IPS DF 6.9 (cell line): ENCODE measurements around the gene TNFRSF4.

Experiments
- DNase-seq: peaks from one replicate; pipeline ENCODE4 v3.0.0-alpha.2; 2013; ENCODE audit warnings: low read depth, low spot score
- H3K27ac ChIP-seq: one replicate; pipeline ENCODE4 v1.5.1; 2013; ENCODE audit warnings: low read length, control low read depth
- H3K27me3 ChIP-seq: 2 replicates; pipeline ENCODE4 v1.6.1; 2013; ENCODE audit warnings: mild to moderate bottlenecking, low read length; ENCODE audit not compliant: control insufficient read depth, insufficient read depth
- H3K36me3 ChIP-seq: 2 replicates; pipeline ENCODE4 v1.6.1; 2013; ENCODE audit warnings: low read length; ENCODE audit not compliant: control insufficient read depth, insufficient read depth
- H3K4me1 ChIP-seq: 2 replicates; pipeline ENCODE4 v1.6.1; 2013; ENCODE audit warnings: low read length; ENCODE audit not compliant: control insufficient read depth, insufficient read depth
- H3K4me3 ChIP-seq: 2 replicates; pipeline ENCODE4 v1.5.1; 2013; ENCODE audit warnings: mild to moderate bottlenecking, low read length
- H3K9me3 ChIP-seq: 2 replicates; pipeline ENCODE4 v1.6.1; 2013; ENCODE audit warnings: low read length, inconsistent platforms; ENCODE audit not compliant: control insufficient read depth, insufficient read depth
- WGBS: extraction: QIAGEN DNeasy Blood & Tissue Kit; methylation state at CpG from one replicate; pipeline ENCODE4 v1.1.7; 2013; ENCODE audit warnings: mixed read lengths, missing lambda C conversion rate; ENCODE audit not compliant: insufficient read length, insufficient coverage; 5-methylcytosine and 5-hydroxymethylcytosine counted together

TNFRSF4 gene

GRCh38 chr1:1171546-1172340 is 42.2 kb downstream of the TNFRSF4 start:
- Histone ChIP-seq H3K4me1 (peaks cover 9% of the 10 kb centered on the region), H3K9me3 (no peaks in the 10 kb centered on the region), H3K27me3 (no peaks in the 10 kb centered on the region), H3K27ac (no peak overlapping the region), H3K4me3 (no peak overlapping the region), H3K36me3 (no peaks in the 10 kb centered on the region; the same call in 1 of the 2 replicates)
- DNase-seq = no peak
- WGBS = no CpG with 5 or more reads among the region's 33 CpGs

GRCh38 chr1:1171161-1171545 is 42.8 kb downstream of the TNFRSF4 start:
- peaks cover 10% of the 10 kb centered on the region for H3K4me1 ChIP-seq
- H3K36me3 ChIP-seq = no peaks in the 10 kb centered on the region; the same call in 1 of the 2 replicates
- no CpG with 5 or more reads among the region's 12 CpGs for WGBS
- no peak for DNase-seq
- no peak overlapping the region for H3K27ac ChIP-seq
- H3K27me3 ChIP-seq = no peaks in the 10 kb centered on the region
- no peak overlapping the region for H3K4me3 ChIP-seq
- no peaks in the 10 kb centered on the region for H3K9me3 ChIP-seq

GRCh38 chr1:1170215-1171091 is 43.5 kb downstream of the TNFRSF4 start:
- Histone ChIP-seq H3K27me3 (no peaks in the 10 kb centered on the region), H3K27ac (no peak overlapping the region)

GRCh38 chr1:1169429-1170214 is 44.3 kb downstream of the TNFRSF4 start:
- H3K27me3 ChIP-seq = no peaks in the 10 kb centered on the region
- no CpG with 5 or more reads among the region's 32 CpGs for WGBS
- H3K4me1 ChIP-seq = peaks cover 15% of the 10 kb centered on the region
- H3K36me3 ChIP-seq = no peaks in the 10 kb centered on the region; the same call in 1 of the 2 replicates
- DNase-seq = no peak
- no peak overlapping the region for H3K4me3 ChIP-seq
- H3K9me3 ChIP-seq = no peaks in the 10 kb centered on the region
- H3K27ac ChIP-seq = no peak overlapping the region

More at GRCh38 chr1:1170215-1171091, 43.5 kb downstream of the TNFRSF4 start:
- no CpG with 5 or more reads among the region's 26 CpGs for WGBS
- DNase-seq = no peak
- Histone ChIP-seq H3K36me3 (no peaks in the 10 kb centered on the region; the same call in 1 of the 2 replicates), H3K4me3 (no peak overlapping the region), H3K9me3 (no peaks in the 10 kb centered on the region), H3K4me1 (peaks cover 12% of the 10 kb centered on the region)

GRCh38 chr1:1168451-1169411 is 45.2 kb downstream of the TNFRSF4 start:
- H3K27me3 ChIP-seq = no peaks in the 10 kb centered on the region
- no peaks in the 10 kb centered on the region; the same call in 1 of the 2 replicates for H3K36me3 ChIP-seq
- no CpG with 5 or more reads among the region's 37 CpGs for WGBS
- peaks cover 19% of the 10 kb centered on the region for H3K4me1 ChIP-seq
- no peak overlapping the region for H3K4me3 ChIP-seq
- no peaks in the 10 kb centered on the region for H3K9me3 ChIP-seq
- DNase-seq = no peak
- H3K27ac ChIP-seq = no peak overlapping the region

GRCh38 chr1:1167841-1168450 is 46.0 kb downstream of the TNFRSF4 start:
- DNase-seq = no peak
- no peak overlapping the region for H3K27ac ChIP-seq
- WGBS = no CpG with 5 or more reads among the region's 36 CpGs
- no peaks in the 10 kb centered on the region for H3K27me3 ChIP-seq
- no peaks in the 10 kb centered on the region; the same call in 1 of the 2 replicates for H3K36me3 ChIP-seq
- H3K4me1 ChIP-seq = peaks cover 21% of the 10 kb centered on the region
- H3K4me3 ChIP-seq = no peak overlapping the region
- no peaks in the 10 kb centered on the region for H3K9me3 ChIP-seq

GRCh38 chr1:1167398-1167821 is 46.5 kb downstream of the TNFRSF4 start:
- WGBS = no CpG with 5 or more reads among the region's 20 CpGs
- H3K4me1 ChIP-seq = peaks cover 25% of the 10 kb centered on the region
- H3K27me3 ChIP-seq = no peaks in the 10 kb centered on the region

GRCh38 chr1:1166642-1167397 is 47.1 kb downstream of the TNFRSF4 start:
- Histone ChIP-seq H3K4me1 (peaks cover 29% of the 10 kb centered on the region), H3K36me3 (no peaks in the 10 kb centered on the region; the same call in 1 of the 2 replicates), H3K27me3 (no peaks in the 10 kb centered on the region), H3K4me3 (no peak overlapping the region), H3K9me3 (no peaks in the 10 kb centered on the region), H3K27ac (no peak overlapping the region)
- WGBS = no CpG with 5 or more reads among the region's 44 CpGs
- DNase-seq = no peak

More at GRCh38 chr1:1167398-1167821, 46.5 kb downstream of the TNFRSF4 start:
- Histone ChIP-seq H3K4me3 (no peak overlapping the region), H3K9me3 (no peaks in the 10 kb centered on the region), H3K36me3 (no peaks in the 10 kb centered on the region; the same call in 1 of the 2 replicates), H3K27ac (no peak overlapping the region)
- no peak for DNase-seq
